NCI-H1048 (cell line): ENCODE measurements around the gene NR1H4.
"Not testable (repeated sequence)": the region's sequence is repeated elsewhere in the genome, so short reads cannot be mapped to it uniquely, and the experiment has no call there.

Experiments
- DNase-seq: peaks from one replicate; lab custom pipeline; 2025; lab: John Stamatoyannopoulos, UW

Gene NR1H4

GRCh38 chr12:100515968-100516367 is 42.3 kb downstream of the NR1H4 start:
- DNase-seq, result no peak

DNA sequence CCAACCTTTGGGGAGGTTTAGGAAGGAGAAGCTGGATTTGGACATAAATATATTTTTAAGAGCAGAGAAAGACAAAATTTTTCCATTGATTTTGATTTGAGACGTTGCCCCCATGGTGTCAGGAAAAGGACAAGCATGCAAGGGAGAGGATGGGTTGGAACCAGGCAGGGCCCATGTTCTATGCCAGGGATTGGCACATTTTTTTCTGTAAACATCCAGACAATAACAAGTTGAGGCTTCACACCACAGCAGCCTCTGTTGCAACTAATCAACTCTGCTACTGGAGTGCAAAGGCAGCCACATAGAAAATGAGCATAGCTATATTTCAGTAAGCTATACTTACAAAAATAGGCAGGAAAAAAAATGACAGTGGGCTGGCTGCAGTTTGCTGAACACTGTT is 44.7 kb downstream of the NR1H4 start:
- no peak for DNase-seq

- no peak for DNase-seq
Observed at GRCh38 chr12:100520048-100520769, 46.5 kb downstream of the NR1H4 start.

DNA sequence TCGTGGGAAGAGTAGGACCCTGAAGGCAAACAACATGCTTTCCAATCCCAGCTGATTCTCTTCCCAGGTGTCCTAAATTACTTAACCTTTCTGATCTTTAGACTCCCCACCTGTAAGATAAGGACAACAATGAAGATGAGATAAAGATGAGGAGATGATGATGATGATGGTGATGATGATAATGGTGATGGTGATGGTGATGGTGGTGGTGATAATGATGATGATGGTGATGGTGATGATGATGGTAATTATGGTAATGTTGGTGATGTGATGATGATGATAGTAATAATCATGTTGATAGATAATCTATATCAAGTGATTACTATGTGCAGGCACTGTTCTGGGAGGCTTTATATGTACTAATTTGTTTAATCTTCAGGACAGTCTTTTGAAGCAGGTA is 48.3 kb downstream of the NR1H4 start:
- no peak for DNase-seq

DNA sequence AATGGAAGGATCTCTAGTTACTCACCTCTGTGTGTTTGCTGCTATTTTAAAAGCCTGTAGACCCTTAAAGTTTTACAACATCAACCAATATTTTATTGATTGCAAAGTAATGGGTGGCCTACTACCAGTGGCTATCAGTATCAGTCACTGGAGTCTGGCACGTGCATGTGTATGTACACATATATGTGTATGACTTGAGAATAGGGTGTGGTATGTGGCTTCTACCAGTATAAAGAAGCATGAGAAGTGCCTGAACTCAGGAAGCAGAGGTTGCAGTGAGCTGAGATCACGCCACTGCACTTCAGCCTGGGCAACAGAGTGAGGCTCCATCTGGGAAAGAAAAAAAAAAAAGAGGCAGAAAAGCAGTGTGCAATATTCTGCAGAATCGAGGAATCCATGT is 54.4 kb downstream of the NR1H4 start:
- DNase-seq, result no peak

DNA sequence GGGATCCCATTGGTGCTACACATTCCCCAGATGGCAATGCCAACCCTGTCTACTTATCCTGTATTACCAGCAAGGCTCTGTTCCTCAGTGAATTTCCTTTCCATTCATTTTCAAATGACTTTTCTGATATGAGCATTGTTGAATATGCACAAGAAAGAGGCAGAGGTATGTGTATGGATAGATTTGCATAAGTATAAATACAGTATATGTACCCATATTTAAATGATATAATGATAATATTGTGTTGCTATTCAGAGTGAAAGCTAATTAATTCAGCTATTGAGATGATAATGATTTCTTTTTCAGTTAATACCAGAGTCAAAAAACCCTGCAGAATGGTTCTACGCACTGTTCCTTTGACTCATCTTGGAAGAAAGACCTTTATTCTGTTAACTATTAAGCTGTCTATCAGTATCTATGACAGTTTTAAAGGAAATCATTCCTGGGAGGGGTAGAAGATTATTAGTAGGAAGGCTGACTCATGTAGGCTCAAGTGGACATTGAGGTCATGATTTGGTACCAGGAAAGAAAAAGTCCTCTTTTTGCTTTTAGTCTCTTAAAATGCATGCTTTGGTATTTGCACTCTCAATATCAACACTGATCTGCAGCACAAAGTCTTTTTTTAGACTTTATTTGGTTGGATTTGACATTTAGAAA is 54.9 kb downstream of the NR1H4 start:
- DNase-seq, result no peak

- DNase-seq, result no peak
Observed at GRCh38 chr12:100529756-100530350, 56.2 kb downstream of the NR1H4 start.

DNA sequence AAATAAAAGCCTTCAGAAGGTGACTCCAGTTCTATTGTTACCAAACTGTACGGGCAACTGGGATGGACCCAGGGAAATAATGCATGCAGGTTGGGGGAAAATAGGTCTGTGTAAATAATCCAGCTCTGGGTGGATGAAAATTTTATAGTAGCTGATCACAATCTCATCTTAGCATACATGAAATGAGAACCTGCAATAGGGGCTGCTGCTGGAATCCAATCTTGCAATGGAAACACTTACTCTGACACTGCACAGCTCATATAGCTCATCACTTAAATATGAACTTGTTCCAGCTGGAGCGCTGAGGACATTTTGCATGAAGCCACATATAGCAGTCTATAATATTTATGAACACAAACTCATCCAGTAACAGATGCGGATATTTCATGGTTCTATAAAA is 59.7 kb downstream of the NR1H4 start:
- no peak for DNase-seq

GRCh38 chr12:100534625-100535227 is 61.1 kb downstream of the NR1H4 start:
- DNase-seq, result no peak

GRCh38 chr12:100539202-100539601 is 65.5 kb downstream of the NR1H4 start:
- DNase-seq, result no peak

DNA sequence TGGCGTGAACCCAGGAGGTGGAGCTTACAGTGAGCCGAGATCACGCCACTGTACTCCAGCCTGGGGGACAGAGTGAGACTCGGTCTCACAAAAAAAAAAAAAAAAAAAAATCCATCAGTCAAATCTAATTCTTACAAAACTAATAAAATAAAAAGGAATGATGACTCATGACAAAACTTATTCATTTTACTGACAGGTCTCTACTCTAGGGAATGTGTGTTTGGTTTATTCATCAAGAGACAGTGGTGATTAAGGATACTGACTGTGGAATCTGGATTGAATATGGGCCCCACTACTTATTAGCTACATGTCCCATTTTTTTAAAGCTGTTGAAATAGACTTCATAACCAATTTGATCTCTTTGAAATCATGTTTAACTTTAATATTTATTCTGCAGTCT is 70.5 kb downstream of the NR1H4 start:
- no peak for DNase-seq

DNA sequence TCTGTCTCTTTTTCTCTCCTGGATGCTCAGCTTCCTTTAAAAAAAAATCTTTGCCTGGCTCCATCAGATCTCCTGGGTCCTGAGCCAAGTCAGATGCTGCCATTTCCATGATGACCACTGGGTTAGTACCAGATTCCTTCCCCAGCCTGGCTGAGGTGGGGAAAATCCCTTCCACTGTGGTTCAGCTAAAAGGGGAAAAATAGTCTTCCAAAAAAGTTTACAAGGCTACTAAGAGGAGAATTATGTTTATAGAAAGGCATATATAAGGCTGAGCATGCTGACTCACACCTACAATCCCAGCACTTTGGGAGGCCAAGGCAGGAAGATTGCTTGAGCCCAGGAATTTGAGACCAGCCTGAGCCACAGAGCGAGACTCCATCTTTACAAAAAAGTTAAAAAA is 71.4 kb downstream of the NR1H4 start:
- no peak for DNase-seq

GRCh38 chr12:100553936-100554335 is 80.3 kb downstream of the NR1H4 start:
- DNase-seq, result no peak

DNA sequence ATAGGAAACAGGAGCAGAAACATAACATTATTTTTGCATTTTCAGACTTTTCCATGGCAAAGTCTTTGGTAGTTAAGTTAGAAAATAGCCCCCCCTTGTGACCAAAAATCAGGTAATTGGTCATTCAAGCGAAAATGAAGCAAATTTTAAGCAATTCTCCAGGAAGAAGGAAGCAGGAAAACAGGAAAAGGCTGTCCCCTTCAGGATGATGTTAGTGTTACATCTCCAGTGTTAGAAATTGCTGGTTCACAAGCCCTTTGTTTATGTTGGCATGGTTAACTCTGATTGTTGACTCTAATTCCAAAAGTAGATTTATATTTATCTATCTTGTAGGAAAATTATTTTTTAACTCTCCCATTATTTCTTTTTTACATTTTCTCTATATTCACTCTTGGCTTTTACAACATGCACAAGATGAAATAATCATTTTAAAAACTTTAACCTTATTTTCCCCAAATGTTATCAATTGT is 81.0 kb downstream of the NR1H4 start:
- peak; percentile 40 for DNase-seq

- DNase-seq, result no peak
Observed at GRCh38 chr12:100555722-100556121, 82.1 kb downstream of the NR1H4 start.

DNA sequence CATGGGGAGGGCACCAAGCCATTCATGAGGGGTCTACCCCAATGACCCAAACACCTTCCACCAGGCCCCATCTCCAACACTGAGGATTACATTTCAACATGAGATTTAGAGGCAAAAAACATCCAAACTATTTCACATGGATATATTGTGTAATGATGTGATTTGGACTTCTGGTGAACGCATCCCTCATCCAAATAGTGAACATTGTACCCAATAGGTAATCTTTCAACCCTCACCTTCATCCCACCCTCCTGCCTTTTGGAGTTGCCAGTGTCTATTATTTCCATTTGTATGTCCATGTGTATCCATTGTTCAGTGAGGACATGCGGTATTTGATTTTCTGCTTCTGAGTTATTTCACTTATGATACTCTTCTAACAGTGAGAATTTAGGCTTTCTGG is 83.7 kb downstream of the NR1H4 start:
- DNase-seq, result no peak

GRCh38 chr12:100559261-100559660 is 85.6 kb downstream of the NR1H4 start:
- not testable (repeated sequence) for DNase-seq

DNA sequence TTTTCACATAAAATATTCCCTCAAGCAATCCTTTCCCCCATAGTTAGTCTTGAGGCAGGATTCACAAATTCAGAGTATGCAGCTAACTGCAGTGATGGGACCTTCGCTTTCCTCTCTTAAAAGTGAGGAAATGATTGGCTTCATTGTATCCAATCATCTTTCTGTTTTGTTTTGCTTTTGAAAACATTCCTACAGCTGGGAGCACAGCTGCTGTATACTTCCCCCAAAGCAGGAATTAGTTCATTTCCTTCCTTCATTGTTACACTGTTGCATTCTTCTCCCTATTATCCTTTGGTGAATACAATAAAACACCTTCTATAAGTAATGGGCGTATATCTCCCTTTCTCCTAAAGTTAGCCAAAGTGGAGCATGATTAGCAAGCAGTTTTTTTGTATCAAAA is 90.4 kb downstream of the NR1H4 start:
- DNase-seq, result no peak

DNA sequence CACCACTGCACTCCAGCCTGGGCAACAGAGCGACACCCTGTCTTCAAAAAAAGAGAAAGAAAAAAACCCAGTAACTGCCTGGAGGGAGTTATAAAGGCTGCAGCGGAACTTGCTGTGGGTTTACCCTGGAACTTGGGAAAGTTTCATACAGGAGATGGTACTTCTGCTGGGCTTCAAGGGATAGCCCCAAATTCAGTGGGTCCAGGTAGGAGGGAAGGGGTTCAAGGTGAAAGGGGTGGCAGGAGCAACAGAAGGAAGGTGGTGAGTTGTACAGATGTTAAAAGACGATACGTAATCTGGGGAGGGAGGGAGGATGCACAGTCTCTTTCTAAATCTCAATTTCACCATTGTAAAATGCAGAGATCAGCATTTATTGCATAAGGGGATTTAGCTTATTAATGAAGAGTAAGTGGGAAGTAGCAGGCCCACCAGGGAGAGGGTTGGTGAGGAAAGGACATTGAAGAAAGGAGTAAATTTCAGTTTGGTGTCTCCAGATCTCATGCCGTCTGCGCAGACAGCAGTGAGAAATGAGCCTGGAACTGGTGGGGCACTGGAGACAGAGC is 91.3 kb downstream of the NR1H4 start:
- no peak for DNase-seq

GRCh38 chr12:100565987-100566545 is 92.4 kb downstream of the NR1H4 start:
- no peak for DNase-seq

DNA sequence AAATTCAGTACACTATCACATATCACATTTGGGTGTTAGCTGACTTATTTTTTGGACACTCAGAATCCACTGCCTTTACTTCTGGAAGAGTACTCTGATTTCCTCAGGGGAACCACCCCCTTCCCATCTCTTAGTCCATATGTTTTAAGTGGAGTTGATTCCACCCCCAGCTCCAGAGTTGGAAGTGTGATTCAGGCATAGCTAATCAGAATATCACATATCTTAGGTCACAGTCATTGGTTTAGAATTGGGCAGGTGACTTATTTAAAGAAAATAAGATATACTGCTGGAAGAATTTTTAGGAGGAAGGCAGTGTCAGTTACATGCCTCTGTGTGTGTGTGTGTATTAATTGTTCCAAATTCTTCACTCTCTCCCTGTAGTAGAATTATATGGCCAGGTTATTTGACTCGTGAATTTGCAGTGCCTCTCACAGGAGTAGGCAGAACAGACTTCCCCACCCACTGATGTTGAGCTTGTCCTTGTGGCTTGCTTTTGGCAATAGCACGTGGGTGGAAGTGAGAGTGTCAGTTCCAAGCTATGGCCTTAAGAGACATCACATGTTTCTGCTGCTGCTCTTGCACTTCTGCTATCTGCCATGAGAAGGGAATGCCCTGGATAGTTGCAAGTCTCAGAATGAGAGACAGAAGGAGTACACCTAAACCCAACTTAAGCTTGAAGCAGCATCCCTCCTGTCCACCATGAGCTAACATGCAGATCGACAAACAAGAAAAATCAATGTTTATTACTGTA is 93.4 kb downstream of the NR1H4 start:
- no peak for DNase-seq

- DNase-seq, result no peak
Observed at GRCh38 chr12:100567945-100568344, 94.3 kb downstream of the NR1H4 start.
